HG03064 (cell line): ENCODE data around the gene PSMG1.
A peak's percentile ranks its signal among the peaks of the same experiment; 100 is the strongest.

ENCODE experiments used
- ATAC-seq: cut with Tn5 transposase; IDR thresholded peaks from one replicate; pipeline ENCODE4 v1.9.1; 2021; ENCODE audit warnings: low read depth; ENCODE audit not compliant: unreplicated experiment

Gene PSMG1

DNA sequence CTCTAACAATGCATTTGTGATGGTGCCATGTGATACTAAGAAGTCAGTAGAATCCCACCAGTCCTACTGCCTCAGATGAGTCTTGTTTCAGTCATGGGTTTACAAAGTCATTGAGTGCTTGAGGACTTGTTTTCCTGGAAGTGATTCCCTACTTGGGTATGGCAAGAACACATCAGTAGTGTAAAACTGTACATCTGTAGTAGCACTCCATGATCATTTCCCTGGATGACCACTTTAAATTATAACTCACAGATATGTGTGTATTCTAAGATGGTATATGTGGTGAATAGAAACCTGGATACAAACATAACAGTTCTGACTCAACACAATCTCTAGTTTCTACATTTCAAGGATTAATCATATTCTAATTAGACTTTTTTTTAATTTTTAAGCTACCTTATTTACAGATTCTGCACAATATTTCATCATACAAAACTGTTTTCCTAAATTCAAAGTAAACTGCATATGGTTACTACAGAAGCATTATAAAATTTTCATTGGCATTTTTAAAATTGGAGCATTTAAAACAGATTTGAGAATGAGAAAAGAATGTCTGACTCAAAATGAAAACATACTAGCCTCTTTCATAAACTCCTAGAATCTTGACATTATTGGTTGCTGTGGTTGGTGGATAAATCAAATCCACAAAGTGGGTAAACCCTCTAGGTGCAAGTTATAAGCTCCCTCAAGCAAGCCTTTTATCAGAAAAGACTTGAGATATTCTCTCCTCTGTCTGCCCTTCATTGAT, 6.8 kb upstream of the PSMG1 start:
- no peak for ATAC-seq

DNA sequence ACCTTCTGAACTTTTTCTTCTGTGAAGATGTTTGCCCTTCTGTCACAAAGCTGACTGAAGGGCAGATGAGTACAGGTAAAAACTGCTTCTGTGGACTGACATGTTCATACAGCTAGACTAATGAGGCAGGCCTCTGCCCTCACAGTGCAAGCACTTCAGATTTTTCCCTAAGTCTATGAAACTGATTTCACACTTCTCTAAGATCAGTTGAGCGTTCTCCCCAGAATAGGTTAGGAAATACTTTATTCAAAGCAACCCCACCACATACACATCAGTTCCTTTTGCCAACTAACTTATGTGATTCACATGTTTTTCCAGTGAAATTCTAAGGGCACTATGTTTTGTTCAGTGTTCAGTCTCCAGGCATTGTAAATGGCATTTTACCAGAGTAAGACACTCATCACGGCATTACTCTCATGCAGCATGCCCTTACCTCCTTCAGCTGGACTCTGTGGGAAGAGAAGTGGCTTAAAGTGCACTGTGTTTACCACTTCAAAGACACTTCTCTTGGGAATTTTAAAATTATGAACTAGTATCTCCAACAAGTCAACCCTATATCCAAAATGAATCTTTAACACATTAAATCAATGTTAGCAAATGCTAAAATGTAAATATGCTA, 5.4 kb upstream of the PSMG1 start:
- ATAC-seq, result no peak

DNA sequence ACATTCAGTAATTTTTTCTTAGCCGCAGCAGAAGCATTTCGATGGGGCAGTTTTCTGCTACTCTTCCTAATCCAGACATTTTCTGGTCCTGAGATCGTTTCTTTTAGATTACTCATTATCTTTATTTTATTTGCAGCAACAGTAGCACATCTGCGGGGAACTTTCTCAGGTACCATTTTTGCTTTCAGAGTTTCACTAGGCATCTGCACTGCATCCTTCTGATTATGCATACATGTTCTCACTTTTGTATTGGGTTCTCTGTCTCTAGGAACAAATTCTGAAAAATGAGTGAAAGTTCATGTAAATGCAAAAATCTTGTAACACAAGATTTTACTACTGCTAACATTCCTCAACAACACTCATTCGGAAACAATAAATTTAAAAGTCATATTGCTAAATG, 3.9 kb upstream of the PSMG1 start:
- no peak for ATAC-seq

DNA sequence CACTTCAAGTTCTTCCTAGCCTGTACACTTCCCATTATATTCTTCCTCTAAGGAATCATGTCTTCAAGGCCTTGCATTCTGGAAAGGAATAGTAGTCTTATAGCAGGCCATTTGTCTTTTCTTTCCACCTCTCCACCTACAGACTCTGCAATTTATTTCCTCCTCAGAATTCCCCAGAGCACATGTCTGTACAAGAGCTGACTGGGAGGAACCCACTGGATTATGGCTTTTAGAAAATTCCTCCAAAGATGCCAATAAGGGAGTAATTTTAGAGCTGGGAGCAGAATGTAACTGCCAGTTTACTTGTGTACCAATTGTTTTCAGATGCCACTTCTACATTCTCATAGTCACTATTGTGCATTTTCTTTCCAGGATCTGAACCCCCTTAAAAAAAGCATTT, 3.4 kb upstream of the PSMG1 start:
- ATAC-seq, result no peak

DNA sequence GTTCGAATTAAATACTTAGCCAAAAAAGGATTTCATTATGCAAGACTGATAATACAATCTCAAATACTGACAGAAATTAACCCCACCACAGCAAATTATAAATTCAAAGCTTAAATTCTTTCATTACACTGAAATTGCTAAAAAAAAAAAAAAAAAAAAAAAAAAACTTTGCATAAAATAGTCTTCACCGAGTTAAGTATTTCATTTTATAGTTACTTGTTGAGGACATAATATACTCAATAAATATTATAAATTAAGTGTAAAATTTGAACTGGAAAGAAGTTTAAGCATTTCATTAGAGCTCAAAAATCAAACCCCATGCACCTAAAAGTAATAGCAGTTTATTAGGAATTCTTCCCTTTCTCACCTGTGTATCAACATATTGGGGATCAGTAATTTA, 1.9 kb upstream of the PSMG1 start:
- ATAC-seq, result no peak

DNA sequence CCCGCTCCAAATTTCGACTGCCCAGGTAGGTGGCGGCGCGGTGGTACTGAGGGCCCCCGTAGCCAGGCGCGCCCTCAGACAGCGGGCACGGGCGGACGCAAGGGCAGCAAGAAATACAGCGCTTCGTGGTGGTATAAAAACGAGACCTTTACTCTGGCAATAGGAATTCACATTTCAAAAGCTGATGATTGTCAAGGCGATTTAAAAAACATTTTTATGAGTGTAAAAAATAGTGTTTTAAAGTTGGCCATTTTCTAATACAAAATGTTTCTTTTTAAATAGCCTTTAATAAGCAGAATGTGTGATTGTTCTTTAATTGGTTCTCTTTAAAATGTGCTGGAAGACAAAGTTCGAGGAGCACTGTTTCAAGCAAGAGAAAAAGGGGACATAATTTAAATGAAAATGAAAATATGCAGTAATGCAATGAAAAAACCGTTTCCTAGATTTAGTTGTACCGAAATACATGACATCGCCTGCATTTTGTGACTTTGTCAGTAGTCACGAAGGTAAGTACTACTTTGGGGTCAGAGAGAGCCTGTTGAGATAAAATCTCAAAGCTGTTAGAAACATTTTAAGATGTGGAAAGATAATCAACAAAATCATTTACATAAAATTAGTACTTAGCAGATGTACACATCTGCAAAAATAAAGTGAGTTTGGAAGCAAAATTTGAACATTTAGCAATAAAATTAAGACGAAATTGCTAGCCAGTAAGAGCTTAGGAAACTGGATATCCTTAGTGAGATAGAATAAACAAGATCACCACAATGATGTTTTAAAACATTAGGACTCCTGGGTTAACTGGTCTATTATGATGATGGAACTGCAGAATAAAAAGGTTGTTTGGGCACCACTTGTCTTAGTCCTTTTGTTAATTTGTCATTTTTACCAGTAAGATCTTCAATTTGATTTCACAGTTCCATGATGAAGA, 1.1 kb upstream of the PSMG1 start:
- no peak for ATAC-seq

DNA sequence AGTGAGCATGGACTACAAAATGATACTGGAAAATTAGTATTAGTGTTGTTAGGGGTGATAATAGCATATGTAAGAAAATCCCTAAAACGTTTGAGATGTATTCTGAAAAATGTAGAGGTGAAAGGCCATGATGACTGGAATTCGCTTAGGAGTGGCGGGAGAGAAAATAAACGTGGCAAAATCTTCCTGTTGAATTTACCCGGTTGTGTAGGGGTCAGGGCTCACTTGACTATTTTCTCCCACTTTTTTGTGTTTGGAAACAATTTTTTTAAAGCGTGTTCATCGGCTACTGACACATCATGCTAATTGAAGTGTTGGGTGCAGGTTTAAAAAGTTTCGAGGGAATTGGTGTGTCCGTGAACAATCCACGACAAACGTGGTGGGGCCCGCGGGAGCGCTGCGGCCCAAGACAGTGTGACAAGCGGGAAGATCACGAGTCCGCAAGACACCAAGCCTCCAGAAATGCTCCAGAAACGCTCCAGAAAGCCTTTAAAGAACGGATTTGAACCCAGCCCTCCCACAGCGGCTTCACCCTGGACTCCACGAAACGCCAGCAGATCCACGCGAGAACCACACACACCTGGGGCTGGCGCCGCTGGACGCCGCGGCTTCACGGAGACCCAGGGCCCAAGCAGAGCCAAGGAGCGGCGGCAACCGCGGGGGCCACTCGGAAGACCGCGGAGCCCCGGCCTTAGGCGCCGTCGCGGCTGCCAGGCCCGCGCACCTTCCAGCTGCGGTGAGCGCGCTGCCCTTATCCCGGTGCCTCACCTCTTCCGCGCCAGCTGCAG, 573 bp downstream of the PSMG1 start:
- ATAC-seq, result peak; percentile 29

DNA sequence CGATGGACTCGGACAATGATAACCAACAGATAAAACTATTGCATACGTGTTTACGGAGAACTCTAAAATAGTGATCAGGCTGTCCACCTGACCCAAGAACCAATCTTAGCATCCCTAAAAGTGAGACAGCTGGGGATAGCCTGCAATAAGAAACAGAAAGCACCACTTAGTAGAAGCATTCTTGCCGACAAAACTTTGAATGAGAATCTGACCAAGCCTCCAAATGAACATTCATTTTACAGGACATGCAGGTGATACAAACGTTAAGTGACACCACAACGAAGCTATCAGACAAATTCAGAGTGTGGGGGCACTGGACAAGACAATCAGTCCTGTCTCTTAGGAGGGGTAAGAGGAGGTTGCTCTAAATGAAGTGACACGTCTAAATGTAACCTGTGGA, 1.2 kb downstream of the PSMG1 start:
- no peak for ATAC-seq

DNA sequence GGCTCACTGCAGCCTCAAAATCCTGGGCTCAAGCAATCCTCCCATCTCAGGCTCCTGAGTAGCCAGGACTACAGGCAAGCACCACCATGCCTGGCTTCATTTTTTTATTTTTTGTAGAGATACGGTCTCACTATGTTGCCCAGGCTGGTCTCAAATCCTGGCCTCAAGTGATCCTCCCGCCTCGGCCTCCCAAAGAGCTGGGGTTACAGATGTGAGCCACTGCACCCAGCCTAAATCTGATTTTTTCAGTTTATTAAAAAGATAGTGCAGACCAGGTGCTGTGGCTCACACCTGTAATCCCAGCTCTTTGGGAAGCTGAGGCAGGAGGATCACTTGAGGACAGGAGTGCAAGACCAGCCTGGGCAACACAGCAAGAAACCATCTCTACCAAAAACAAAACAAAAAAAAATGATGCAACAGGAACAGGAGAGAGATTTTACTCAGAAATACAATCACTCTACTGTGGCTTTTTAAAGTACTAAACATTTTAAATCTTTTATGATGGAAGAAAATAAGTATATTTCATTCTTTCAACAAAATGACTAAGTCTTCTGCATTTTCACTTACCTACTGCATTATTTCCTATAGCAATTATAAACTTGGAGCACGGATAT, 1.9 kb downstream of the PSMG1 start:
- no peak for ATAC-seq

DNA sequence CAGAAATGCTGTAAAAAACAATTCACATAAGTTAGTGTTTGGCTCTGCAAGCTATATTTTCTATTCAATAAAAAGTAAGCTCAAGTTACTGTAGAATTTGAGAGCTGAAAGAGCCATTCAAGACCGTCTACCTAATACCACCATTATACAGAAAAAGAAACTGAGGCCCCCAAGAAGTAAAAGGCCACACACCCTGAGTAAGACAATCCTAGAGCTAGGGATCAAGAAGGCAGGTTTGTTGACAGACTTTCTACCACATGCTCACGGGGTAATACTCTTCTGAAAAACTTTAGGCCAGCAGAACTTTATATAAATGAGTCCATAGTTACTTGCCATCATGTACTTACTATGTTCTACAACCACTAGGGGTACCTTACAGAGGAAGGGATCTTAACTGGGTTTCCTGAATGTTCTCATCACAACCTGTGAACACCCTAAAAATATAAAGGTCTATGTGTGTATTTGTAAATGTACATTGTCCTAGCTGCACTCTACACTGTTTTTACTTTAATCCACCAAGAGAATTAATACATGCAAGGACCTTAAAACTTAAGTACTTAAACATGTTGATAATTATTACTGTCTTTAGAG, 2.7 kb downstream of the PSMG1 start:
- no peak for ATAC-seq

DNA sequence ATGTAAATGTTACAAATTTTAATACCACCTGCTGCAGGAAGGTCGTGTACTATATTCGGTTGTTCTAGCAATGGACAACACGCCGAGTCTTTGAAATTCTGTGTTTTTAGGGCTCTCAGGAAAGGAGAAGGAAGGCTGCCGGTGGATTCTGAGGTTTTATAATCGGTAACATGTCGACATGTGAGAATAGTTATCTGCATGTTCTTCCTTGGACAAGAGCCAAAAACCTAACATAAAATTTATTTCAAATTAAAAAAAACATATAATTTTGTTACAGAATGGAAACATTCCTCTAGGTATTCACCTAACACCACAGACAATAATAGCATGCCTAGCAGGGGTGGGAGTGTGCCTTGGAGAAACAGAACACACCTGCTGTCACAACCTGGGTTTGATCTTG, 4.8 kb downstream of the PSMG1 start:
- ATAC-seq, result no peak

DNA sequence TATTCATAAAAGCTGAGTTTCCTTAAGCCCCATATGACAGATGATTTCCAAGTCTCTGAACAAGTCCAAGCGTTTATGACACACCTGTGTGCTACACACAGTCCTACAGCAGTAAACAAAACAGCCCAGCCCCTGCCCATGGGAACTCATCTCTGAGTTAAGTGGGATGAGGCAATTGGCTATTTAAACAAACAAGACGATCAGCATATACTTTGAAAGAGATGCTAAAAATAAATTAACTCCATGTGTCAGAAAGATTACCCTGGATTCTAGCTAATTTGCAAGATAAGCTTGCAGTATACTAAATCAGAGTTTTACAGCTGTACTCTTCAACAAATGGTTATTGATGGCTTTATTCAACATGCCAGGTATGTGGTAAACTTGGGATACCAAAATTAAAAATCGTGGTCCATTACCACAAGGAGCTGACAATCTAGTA, 7.0 kb downstream of the PSMG1 start:
- no peak for ATAC-seq

DNA sequence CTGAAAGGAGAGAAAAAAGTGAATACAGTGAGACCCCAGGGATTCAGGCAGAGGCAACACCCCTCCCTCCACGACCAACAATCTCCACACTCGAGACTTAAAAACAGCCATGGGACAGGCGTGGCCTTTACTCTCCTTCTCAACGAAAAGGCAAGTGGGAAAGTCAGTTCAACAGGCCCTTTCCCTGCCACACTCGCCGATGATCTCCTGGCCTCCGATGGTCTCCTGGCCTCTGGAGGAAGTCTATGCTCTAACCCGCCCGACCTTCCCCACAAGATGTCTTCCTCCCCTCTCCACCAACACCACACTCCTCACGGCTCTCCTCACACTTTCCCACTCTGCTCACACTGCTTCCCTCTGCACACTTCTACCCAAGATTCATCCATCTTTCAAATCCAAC, 7.6 kb downstream of the PSMG1 start:
- ATAC-seq, result no peak

DNA sequence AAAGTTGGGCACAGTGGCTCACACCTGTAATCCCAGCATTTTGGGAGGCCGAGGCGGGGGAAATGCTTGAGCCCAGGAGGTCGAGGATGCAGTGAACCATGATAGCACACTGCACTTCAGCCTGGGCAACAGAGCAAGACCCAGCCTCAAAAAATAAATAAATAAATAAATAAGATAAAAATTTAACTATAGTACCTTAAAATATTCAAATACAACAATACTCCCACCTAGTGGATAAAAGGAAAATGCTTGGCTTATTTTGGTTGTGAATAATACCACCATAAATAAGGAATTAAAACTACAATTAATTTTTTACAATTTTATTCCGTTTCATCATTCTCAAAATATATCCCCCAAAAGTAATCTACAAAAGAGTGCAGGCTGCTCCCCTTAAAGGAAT, 8.1 kb downstream of the PSMG1 start:
- ATAC-seq, result no peak

DNA sequence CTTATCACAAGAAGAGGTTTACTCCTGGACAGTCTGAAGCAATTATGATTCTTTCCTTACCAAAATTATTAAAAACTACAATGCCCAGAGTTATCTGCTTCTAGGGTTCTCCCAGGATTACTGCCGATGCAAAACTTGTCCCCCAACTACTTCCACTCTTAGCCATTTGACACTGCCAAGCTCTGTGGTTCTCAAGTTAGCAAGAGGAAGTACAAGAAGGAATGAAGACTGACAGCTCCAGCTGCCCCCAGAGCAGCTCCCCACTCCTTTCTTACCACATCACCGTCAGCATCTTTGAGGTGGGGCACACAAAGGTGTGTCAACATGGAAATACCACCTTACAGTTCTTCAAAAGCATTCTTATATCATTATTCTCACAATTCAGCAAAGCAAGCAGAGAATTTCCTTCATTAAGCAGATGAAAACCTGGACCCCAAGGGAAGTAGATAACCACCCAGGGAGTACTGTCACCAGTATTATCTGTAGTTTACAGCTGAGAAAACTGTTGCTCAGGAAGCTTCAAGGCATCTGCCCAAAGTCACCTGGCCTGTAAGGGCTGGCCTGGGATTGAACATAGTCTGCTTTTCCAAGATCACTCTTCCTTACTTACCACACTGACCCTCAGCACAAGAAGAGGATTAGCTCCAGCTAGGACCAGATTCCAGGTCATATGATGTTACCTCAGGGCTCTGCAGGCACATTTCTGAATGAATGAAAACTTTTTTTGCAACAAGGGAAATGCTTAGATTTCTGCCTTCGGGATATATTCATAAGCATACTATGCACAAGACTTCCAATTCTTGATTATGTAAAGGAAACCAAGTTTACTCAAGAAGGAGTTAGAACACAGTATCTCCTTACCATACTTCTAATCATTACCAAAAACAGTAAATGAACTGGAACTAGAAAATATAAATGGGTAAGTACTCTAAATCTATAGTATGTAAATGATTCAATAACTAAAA, 9.3 kb downstream of the PSMG1 start:
- ATAC-seq, result no peak

DNA sequence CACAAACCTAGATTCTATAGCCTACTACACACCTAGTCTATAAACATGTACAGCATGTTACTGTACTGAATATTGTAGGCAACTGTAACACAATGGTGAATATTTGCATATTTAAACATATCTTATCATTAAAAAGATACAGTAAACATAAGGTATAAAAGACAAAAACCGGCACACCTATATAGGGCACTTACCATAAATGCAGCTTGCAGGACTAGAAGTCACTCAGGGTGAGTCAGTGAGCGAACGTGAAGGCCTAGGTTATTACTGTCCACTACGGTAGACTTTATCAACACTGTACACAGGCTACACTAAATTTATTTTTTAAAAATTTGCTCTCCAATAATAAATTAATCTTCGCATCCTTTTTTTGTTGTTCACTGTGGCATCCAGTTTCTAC, 13.3 kb downstream of the PSMG1 start:
- no peak for ATAC-seq

DNA sequence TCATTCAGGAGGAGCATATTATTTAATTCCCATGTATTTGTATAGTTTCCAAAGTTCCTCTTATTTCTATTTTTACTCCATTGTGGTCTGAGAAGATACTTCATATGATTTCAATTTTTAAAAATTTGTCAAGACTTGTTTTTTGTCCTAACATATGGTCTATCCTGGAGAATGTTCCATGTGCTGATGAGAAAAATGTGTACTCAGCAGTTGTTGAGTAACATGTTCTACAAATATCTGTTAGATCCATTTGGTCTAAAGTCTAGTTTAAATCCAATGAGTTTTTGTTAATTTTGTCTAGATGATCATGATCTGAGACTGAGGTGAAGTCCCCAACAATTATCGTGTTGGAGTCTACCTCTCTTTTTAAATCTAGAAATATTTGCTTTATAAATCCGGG, 14.5 kb downstream of the PSMG1 start:
- no peak for ATAC-seq

DNA sequence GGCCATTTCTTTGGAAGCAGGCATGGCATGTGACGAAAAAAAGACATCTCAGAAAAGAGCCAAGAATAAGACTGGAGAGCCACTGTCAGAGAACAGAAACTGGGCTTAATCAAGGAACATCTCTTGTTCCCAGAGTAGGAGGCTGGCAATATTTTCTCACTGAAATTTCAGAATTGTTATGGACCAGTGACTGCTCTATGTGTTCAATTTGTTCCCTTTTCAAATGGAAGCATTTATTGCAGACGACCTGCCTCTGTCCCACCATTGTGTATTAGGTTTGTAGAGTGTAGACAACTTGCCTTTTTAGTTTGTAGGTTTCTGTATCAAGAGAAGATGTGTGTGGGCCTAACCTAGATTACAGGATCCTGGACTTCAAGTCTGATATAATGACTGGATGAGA, 18.7 kb downstream of the PSMG1 start:
- no peak for ATAC-seq

DNA sequence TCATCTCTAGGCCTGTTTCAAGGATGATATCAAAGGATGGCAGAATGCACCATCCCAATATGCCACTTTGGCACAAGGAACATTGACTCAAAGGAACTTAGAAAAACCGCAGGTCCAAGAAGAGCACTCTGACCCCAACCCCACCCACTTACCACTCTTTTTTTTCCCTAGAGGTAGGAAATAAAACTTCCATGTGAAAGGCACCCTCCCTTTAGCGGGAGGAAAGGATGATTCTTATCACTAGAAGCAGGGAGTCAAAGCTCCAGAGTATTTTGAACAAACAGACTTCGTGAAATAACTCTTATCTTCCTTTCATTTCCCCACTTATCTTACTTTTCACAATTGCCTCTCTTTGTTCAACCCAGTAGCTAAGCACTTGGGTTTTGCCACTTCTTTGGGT, 22.2 kb downstream of the PSMG1 start:
- no peak for ATAC-seq
